ENCODE data around the gene LRRC4. TPM values are rescaled to one million over a fixed set of nuclear protein-coding genes. Genes with fewer than 3 reads are reported as not detected.

The LRRC4 gene
- total RNA-seq, 6 experiments from 2014 or later: 1.1 to 2.3 (median 1.5) TPM

DNA sequence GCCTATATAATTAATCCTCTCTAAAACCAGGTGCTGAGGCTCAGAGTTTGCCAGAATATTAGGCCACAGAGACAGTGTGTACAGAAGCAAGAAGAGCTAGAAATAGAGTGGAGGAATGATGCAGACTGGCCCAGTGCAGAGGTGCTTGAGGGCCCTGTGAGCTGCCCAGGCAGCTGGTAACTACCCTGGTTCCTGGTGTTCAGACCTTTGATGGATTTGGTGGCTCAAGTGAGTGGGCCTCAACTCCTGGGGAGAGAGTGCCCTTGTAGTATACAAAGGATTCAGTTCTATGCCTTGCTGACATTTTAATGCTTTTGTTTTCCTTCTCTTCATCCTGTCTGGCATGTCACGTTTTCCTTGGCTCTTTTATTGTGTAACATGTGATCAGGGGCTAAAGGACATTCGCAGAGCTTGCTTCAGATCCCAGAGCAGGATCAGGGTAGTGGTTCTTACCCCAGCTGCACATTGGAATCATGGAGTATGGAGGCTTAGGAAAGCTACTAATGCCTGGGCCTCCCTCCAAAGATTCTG is 20.0 kb downstream of the LRRC4 start:
- Mint-ChIP-seq H3K9me3 (no peaks in the 10 kb centered on the region), H3K4me3 (no peak overlapping the region), H3K27me3 (ENCODE audit: insufficient read depth) (no peaks in the 10 kb centered on the region), H3K27ac (no peak overlapping the region), H3K4me1 (ENCODE audit: low read depth) (no peaks in the 10 kb centered on the region; the same call in 1 of the 2 replicates), H3K36me3 (ENCODE audit: low read depth) (no peaks in the 10 kb centered on the region; the same call in 1 of the 2 replicates)
- DNase-seq: no peak
- TF ChIP-seq, protein P1, sequence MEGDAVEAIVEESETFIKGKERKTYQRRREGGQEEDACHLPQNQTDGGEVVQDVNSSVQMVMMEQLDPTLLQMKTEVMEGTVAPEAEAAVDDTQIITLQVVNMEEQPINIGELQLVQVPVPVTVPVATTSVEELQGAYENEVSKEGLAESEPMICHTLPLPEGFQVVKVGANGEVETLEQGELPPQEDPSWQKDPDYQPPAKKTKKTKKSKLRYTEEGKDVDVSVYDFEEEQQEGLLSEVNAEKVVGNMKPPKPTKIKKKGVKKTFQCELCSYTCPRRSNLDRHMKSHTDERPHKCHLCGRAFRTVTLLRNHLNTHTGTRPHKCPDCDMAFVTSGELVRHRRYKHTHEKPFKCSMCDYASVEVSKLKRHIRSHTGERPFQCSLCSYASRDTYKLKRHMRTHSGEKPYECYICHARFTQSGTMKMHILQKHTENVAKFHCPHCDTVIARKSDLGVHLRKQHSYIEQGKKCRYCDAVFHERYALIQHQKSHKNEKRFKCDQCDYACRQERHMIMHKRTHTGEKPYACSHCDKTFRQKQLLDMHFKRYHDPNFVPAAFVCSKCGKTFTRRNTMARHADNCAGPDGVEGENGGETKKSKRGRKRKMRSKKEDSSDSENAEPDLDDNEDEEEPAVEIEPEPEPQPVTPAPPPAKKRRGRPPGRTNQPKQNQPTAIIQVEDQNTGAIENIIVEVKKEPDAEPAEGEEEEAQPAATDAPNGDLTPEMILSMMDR (IDR thresholded peaks at IDR 0.05): no peak

- Mint-ChIP-seq H3K36me3 (ENCODE audit: low read depth) (no peaks in the 10 kb centered on the region; the same call in 1 of the 2 replicates), H3K9me3 (no peaks in the 10 kb centered on the region), H3K4me3 (no peak overlapping the region), H3K27ac (no peak overlapping the region), H3K27me3 (ENCODE audit: insufficient read depth) (no peaks in the 10 kb centered on the region), H3K4me1 (ENCODE audit: low read depth) (no peaks in the 10 kb centered on the region; the same call in 1 of the 2 replicates)
- no peak for DNase-seq
- TF ChIP-seq, protein P1 (IDR thresholded peaks at IDR 0.05): no peak; the same call in 1 of the 2 replicates
These were observed 20.7 kb downstream of the LRRC4 start for GRCh38 chr7:128010391-128011127.

DNA sequence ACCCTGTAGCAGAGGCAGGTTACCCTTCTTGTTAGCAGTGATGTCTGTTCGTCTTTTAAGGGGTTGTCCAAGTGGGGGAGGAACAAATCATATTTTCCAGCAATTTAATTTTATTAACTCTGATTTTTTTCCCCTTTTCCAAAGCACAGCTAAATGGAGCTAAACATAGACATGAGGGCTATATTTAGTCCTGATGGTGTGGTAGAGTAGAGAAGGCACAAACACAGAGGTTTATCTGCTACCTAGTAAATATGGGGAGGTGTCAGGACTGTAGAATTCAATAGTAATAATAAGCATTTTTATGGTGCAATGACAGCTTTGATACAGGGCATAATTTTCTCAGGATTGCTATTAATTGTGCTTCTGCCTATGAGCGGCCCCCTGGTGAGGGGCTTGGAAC is 22.5 kb downstream of the LRRC4 start:
- H3K4me1 Mint-ChIP-seq (ENCODE audit: low read depth): no peaks in the 10 kb centered on the region; the same call in 1 of the 2 replicates

DNA sequence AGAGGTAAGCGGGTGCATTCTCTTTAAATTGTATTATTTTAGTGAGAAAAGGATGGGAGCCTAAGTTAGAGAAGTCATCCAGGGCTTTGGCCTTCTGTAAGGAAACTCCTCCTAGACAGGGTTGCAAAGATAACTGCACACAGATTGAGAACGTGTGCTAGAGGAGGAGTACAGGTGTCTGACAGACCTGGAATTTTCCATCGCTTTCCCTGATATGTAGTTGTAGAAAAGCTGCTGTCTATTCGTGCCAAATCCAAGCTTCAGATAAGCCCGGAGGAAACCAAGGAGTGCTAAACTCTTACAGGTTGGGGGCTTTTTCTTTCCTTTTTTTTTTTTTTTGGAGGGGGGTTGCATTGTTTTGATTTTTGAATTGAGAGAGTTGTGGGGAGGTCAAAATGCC is 23.1 kb downstream of the LRRC4 start:
- H3K27me3 Mint-ChIP-seq (ENCODE audit: insufficient read depth): no peaks in the 10 kb centered on the region
- no peaks in the 10 kb centered on the region; the same call in 1 of the 2 replicates for H3K36me3 Mint-ChIP-seq (ENCODE audit: low read depth)

More for the DNA sequence above, 22.5 kb downstream of the LRRC4 start:
- TF ChIP-seq, protein P1 (IDR thresholded peaks at IDR 0.05): no peak
- no peaks in the 10 kb centered on the region for H3K9me3 Mint-ChIP-seq
- no peaks in the 10 kb centered on the region for H3K27me3 Mint-ChIP-seq (ENCODE audit: insufficient read depth)
- H3K4me3 Mint-ChIP-seq: no peak overlapping the region
- H3K27ac Mint-ChIP-seq: no peak overlapping the region
- H3K36me3 Mint-ChIP-seq (ENCODE audit: low read depth): no peaks in the 10 kb centered on the region; the same call in 1 of the 2 replicates
- no peak for DNase-seq

DNA sequence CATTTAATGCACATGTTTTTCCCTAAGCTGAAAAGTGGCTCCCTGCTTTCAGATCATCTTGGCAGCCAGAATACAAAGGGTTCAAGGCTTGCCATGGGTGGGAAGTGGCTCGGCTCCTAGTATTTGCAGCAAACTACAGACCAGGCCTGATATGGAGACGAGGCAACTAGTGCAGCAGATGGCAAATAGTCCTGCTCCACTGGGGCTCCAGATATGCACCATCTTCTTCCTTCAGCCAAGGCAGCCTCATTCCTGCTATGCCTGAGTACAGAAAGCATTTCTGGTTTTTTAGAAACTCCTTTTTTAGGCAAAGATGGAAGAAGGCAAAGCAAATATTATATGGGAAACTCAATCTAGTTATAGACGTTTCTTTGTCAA is 23.9 kb downstream of the LRRC4 start:
- no peak overlapping the region for H3K4me3 Mint-ChIP-seq
- H3K27me3 Mint-ChIP-seq (ENCODE audit: insufficient read depth): no peaks in the 10 kb centered on the region
- H3K9me3 Mint-ChIP-seq: no peaks in the 10 kb centered on the region
- DNase-seq: no peak
- H3K27ac Mint-ChIP-seq: no peak overlapping the region
- H3K4me1 Mint-ChIP-seq (ENCODE audit: low read depth): no peaks in the 10 kb centered on the region; the same call in 1 of the 2 replicates
- H3K36me3 Mint-ChIP-seq (ENCODE audit: low read depth): no peaks in the 10 kb centered on the region; the same call in 1 of the 2 replicates
- TF ChIP-seq, protein P1 (IDR thresholded peaks at IDR 0.05): no peak

More for the DNA sequence above, 23.1 kb downstream of the LRRC4 start:
- no peak for DNase-seq
- no peaks in the 10 kb centered on the region for H3K9me3 Mint-ChIP-seq
- no peak overlapping the region for H3K27ac Mint-ChIP-seq
- H3K4me1 Mint-ChIP-seq (ENCODE audit: low read depth): no peaks in the 10 kb centered on the region; the same call in 1 of the 2 replicates
- no peak overlapping the region for H3K4me3 Mint-ChIP-seq
- TF ChIP-seq, protein P1 (IDR thresholded peaks at IDR 0.05): no peak

Data from HFFc6 (cell line).